ENCODE measurements around the gene KCNC3. TPM values are rescaled to one million over a fixed set of nuclear protein-coding genes. Genes with fewer than 3 reads are reported as not detected.

KCNC3 gene
- total and polyA plus RNA-seq, 2 donors (not counting 3 experiments of a cell fraction or from before 2014, with no cell fraction given), result 0.22 to 0.91 TPM

GRCh38 chr19:50281491-50281890 lies 47.7 kb downstream of the KCNC3 start:
- Histone ChIP-seq H3K4me2 (ENCODE audit: insufficient read depth, low read length) (no peak overlapping the region), H3K27ac (ENCODE audit: insufficient read depth, low read depth, low read length) (no peak overlapping the region), H4K20me1 (replicated peaks; ENCODE audit: control insufficient read depth, extremely low read depth, insufficient read depth, low read length) (no peaks in the 10 kb centered on the region), H2AFZ (ENCODE audit: low read depth, low read length) (no peak overlapping the region), H3K4me1 (ENCODE audit: control insufficient read depth, extremely low read depth, insufficient read depth, low read length) (no peaks in the 10 kb centered on the region), H3K9me3 (replicated peaks; ENCODE audit: control insufficient read depth, insufficient read depth, low read length) (no peaks in the 10 kb centered on the region), H3K79me2 (ENCODE audit: control insufficient read depth, insufficient read depth, low read length) (no peaks in the 10 kb centered on the region), H3K4me3 (replicated peaks in 1 of 3; ENCODE audit: insufficient read depth in 1 of 3, low read depth in 1 of 3, low read length in 3 of 3) (no peak overlapping the region), H3K36me3 (ENCODE audit: control insufficient read depth in 2 of 2, extremely low read depth in 1 of 2, insufficient read depth in 2 of 2, low read length in 2 of 2) (no peaks in the 10 kb centered on the region), H3K27me3 (ENCODE audit: control insufficient read depth in 2 of 2, insufficient read depth in 2 of 2, low read length in 2 of 2) (no peaks in the 10 kb centered on the region), H3K9me1 (replicated peaks; ENCODE audit: control insufficient read depth, extremely low read depth, insufficient read depth, low read length) (no peaks in the 10 kb centered on the region), H3K9ac (replicated peaks; ENCODE audit: extremely low read depth, insufficient read depth, low read length) (no peak overlapping the region)
- POLR2A ChIA-PET, result no interaction called here
- no peak for TF ChIP-seq POLR2A (IDR thresholded peaks at IDR 0.05; ENCODE audit: low read depth, low read length)
- dilution Hi-C loops (cut with MboI; ENCODE audit: extremely low pct_ligation_motif_present, low sequenced_read_pairs), result no loop called here
- no peak for DNase-seq (ENCODE audit: low read depth, low spot score)
- no TSS peak for BruUV-seq (replicated peaks)
- FAIRE-seq, result no peak
- CTCF ChIA-PET, result interaction anchor here (2.0 kb wide), 1 partner anchor 19 kb away, joined by 4 read pairs; no protein-coding TSS in a partner anchor
- intact Hi-C loops (cut with micrococcal nuclease), result no loop called here

GRCh38 chr19:50280983-50281382 lies 48.2 kb downstream of the KCNC3 start:
- no peaks in the 10 kb centered on the region for H3K36me3 ChIP-seq (ENCODE audit: control insufficient read depth in 2 of 2, extremely low read depth in 1 of 2, insufficient read depth in 2 of 2, low read length in 2 of 2)
- DNase-seq (ENCODE audit: low read depth, low spot score) (no peak), FAIRE-seq (no peak)
- H2AFZ ChIP-seq (ENCODE audit: low read depth, low read length), result no peak overlapping the region
- intact Hi-C loops (cut with micrococcal nuclease), result no loop called here
- H3K9me1 ChIP-seq (replicated peaks; ENCODE audit: control insufficient read depth, extremely low read depth, insufficient read depth, low read length), result no peaks in the 10 kb centered on the region
- TF ChIP-seq, protein P1, sequence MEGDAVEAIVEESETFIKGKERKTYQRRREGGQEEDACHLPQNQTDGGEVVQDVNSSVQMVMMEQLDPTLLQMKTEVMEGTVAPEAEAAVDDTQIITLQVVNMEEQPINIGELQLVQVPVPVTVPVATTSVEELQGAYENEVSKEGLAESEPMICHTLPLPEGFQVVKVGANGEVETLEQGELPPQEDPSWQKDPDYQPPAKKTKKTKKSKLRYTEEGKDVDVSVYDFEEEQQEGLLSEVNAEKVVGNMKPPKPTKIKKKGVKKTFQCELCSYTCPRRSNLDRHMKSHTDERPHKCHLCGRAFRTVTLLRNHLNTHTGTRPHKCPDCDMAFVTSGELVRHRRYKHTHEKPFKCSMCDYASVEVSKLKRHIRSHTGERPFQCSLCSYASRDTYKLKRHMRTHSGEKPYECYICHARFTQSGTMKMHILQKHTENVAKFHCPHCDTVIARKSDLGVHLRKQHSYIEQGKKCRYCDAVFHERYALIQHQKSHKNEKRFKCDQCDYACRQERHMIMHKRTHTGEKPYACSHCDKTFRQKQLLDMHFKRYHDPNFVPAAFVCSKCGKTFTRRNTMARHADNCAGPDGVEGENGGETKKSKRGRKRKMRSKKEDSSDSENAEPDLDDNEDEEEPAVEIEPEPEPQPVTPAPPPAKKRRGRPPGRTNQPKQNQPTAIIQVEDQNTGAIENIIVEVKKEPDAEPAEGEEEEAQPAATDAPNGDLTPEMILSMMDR (IDR thresholded peaks at IDR 0.05; ENCODE audit: extremely low read depth in 1 of 2, insufficient read depth in 1 of 2, low read depth in 1 of 2, low read length in 2 of 2), result no peak
- TF ChIP-seq MYC (IDR thresholded peaks at IDR 0.05; ENCODE audit: low read depth, low read length), result no peak
- TF ChIP-seq POLR2AphosphoS5 (IDR thresholded peaks at IDR 0.05; ENCODE audit: insufficient read depth, low read depth, low read length), result no peak
- TF ChIP-seq, protein P2, sequence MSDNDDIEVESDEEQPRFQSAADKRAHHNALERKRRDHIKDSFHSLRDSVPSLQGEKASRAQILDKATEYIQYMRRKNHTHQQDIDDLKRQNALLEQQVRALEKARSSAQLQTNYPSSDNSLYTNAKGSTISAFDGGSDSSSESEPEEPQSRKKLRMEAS (IDR thresholded peaks at IDR 0.05; ENCODE audit: insufficient read depth, insufficient read length), result no peak
- TF ChIP-seq JUN (IDR thresholded peaks at IDR 0.05; ENCODE audit: borderline replicate concordance, insufficient read depth, insufficient read length, low read depth), result no peak
- TF ChIP-seq GATA2 (IDR thresholded peaks at IDR 0.05; ENCODE audit: insufficient read depth, insufficient read length, low read depth, low read length), result no peak
- TF ChIP-seq EZH2 (IDR thresholded peaks at IDR 0.05; ENCODE audit: borderline replicate concordance, low read depth, low read length, severe bottlenecking), result no peak
- TF ChIP-seq POLR2A (IDR thresholded peaks at IDR 0.05; ENCODE audit: low read depth, low read length), result no peak
- no peak for TF ChIP-seq FOS (IDR thresholded peaks at IDR 0.05; ENCODE audit: borderline replicate concordance, insufficient read depth, low read length)
- ChIA-PET POLR2A (no interaction called here), CTCF (interaction anchor here (1.3 kb wide), 1 partner anchor 29 kb away, joined by 4 read pairs; no protein-coding TSS in a partner anchor)
- H3K9me3 ChIP-seq (replicated peaks; ENCODE audit: control insufficient read depth, insufficient read depth, low read length), result no peaks in the 10 kb centered on the region
- H4K20me1 ChIP-seq (replicated peaks; ENCODE audit: control insufficient read depth, extremely low read depth, insufficient read depth, low read length), result no peaks in the 10 kb centered on the region
- H3K79me2 ChIP-seq (ENCODE audit: control insufficient read depth, insufficient read depth, low read length), result no peaks in the 10 kb centered on the region
- no peaks in the 10 kb centered on the region for H3K4me1 ChIP-seq (ENCODE audit: control insufficient read depth, extremely low read depth, insufficient read depth, low read length)
- no peaks in the 10 kb centered on the region for H3K27me3 ChIP-seq (ENCODE audit: control insufficient read depth in 2 of 2, insufficient read depth in 2 of 2, low read length in 2 of 2)
- no peak overlapping the region for H3K27ac ChIP-seq (ENCODE audit: insufficient read depth, low read depth, low read length)
- H3K9ac ChIP-seq (replicated peaks; ENCODE audit: extremely low read depth, insufficient read depth, low read length), result no peak overlapping the region
- no peak overlapping the region for H3K4me2 ChIP-seq (ENCODE audit: insufficient read depth, low read length)
- dilution Hi-C loops (cut with MboI; ENCODE audit: extremely low pct_ligation_motif_present, low sequenced_read_pairs), result no loop called here
- BruUV-seq (replicated peaks), result no TSS peak
- H3K4me3 ChIP-seq (replicated peaks in 1 of 3; ENCODE audit: insufficient read depth in 1 of 3, low read depth in 1 of 3, low read length in 3 of 3), result no peak overlapping the region

Measured in endothelial cell of umbilical vein (primary cell).